H1 (cell line): Measurements from ENCODE around the gene NELL1. TPM values are rescaled to one million over a fixed set of nuclear protein-coding genes. Genes with fewer than 3 reads are reported as not detected.

Source experiments
- CTCF ChIA-PET: fragments of 300-600 bp; sonication (Branson Sonifier 250); formaldehyde crosslinking; loops from one replicate; lab custom pipeline; 2021; ENCODE audit not compliant: partially characterized antibody; lab: Charles Lee
- POLR2A ChIA-PET: fragments of 300-600 bp; sonication (Branson Sonifier 250); formaldehyde crosslinking; loops from one replicate; lab custom pipeline; 2021; ENCODE audit warnings: inconsistent platforms; ENCODE audit not compliant: partially characterized antibody; lab: Charles Lee
- DNase-seq, 2 experiments: peaks; one replicate each; pipeline versions ENCODE4 v3.0.0 to v3.0.0-alpha.2; 2010 to 2022; ENCODE audit warnings: low spot score in 2 of 2, low read depth in 1 of 2, mixed read lengths in 1 of 2
- FAIRE-seq: peaks from 2 replicates; lab custom pipeline; 2011; peaks lifted over from hg19 to GRCh38; lab: Jason Lieb, UNC
- H2AFZ ChIP-seq: 2 replicates; pipeline ENCODE4 v1.8.1; 2012; ENCODE audit warnings: low read length, inconsistent platforms
- H2AK5ac ChIP-seq: 2 replicates; pipeline ENCODE4 v1.6.1; 2013; ENCODE audit warnings: low read depth, low read length
- H2BK120ac ChIP-seq: replicated peaks from 2 replicates; pipeline ENCODE3; 2013; ENCODE audit warnings: low read depth, low read length, inconsistent platforms
- H2BK12ac ChIP-seq: 2 replicates; pipeline ENCODE4 v1.6.1; 2013; ENCODE audit warnings: low read depth, low read length
- H2BK15ac ChIP-seq: 2 replicates; pipeline ENCODE4 v1.6.1; 2013; ENCODE audit warnings: low read length
- H2BK20ac ChIP-seq: 2 replicates; pipeline ENCODE4 v1.6.1; 2013; ENCODE audit warnings: low read length
- H2BK5ac ChIP-seq: 2 replicates; pipeline ENCODE4 v1.6.1; 2013; ENCODE audit warnings: low read depth, low read length
- H3K14ac ChIP-seq: 2 replicates; pipeline ENCODE4 v1.6.1; 2013; ENCODE audit warnings: inconsistent platforms; ENCODE audit not compliant: insufficient read length
- H3K18ac ChIP-seq: 2 replicates; pipeline ENCODE4 v1.6.1; 2013; ENCODE audit warnings: low read length; ENCODE audit errors: extremely low read depth
- H3K23ac ChIP-seq: 2 replicates; pipeline ENCODE4 v1.6.1; 2013; ENCODE audit warnings: inconsistent platforms; ENCODE audit not compliant: insufficient read length
- H3K23me2 ChIP-seq: 2 replicates; pipeline ENCODE4 v1.6.1; 2013; ENCODE audit warnings: low read depth, low read length
- H3K27ac ChIP-seq: 2 replicates; pipeline ENCODE4 v1.6.1; 2011; ENCODE audit warnings: low read depth, low read length, inconsistent platforms
- H3K27me3 ChIP-seq, 4 experiments: replicated peaks in 1 of 4; 1 replicate in 1 of 4; 2 replicates in 3 of 4; pipeline versions ENCODE4 v1.6.1 to v1.8.1; 2011 to 2013; ENCODE audit warnings: low read length in 3 of 4, mild to moderate bottlenecking in 3 of 4, inconsistent platforms in 2 of 4, mixed read lengths in 2 of 4, moderate library complexity in 1 of 4; ENCODE audit not compliant: control insufficient read depth in 3 of 4, insufficient read depth in 3 of 4; ENCODE audit errors: extremely low read depth in 1 of 4
- H3K36me3 ChIP-seq, 4 experiments: 2 replicates each; pipeline versions ENCODE4 v1.6.1 to v1.8.1; 2011 to 2013; ENCODE audit warnings: mild to moderate bottlenecking in 4 of 4, low read length in 3 of 4, moderate library complexity in 2 of 4, control low read depth in 1 of 4, inconsistent platforms in 1 of 4; ENCODE audit not compliant: insufficient read depth in 4 of 4, control insufficient read depth in 2 of 4
- H3K4ac ChIP-seq: replicated peaks from 2 replicates; pipeline ENCODE3; 2013; ENCODE audit warnings: low read length, low read depth, mixed read lengths, inconsistent platforms; ENCODE audit not compliant: insufficient read length
- H3K4me1 ChIP-seq, 4 experiments: replicated peaks in 1 of 4; 1 replicate in 1 of 4; 2 replicates in 3 of 4; pipeline versions ENCODE4 v1.6.1 to v1.8.1; 2011 to 2013; ENCODE audit warnings: low read length in 3 of 4, inconsistent platforms in 2 of 4, mixed read lengths in 1 of 4; ENCODE audit not compliant: insufficient read depth in 4 of 4, control insufficient read depth in 3 of 4
- H3K4me2 ChIP-seq, 2 experiments: 2 replicates each; pipeline versions ENCODE4 v1.6.1 to v1.8.1; 2011 to 2013; ENCODE audit warnings: low read depth in 2 of 2, low read length in 2 of 2, control low read depth in 1 of 2, inconsistent platforms in 1 of 2, mild to moderate bottlenecking in 1 of 2; ENCODE audit not compliant: insufficient read depth in 1 of 2
- H3K4me3 ChIP-seq, 4 experiments: fragments of 200-600, 300-600 bp in 1 of 4; sonication (generic), shearing (Covaris generic), sonication (Bioruptor Twin) in 1 of 4; 2 replicates each; pipeline versions ENCODE4 v1.5.1 to v1.8.1; 2011 to 2016; ENCODE audit warnings: low read length in 4 of 4, low read depth in 3 of 4, control low read depth in 2 of 4, inconsistent platforms in 2 of 4, mild to moderate bottlenecking in 2 of 4, mixed read lengths in 1 of 4, moderate library complexity in 1 of 4; ENCODE audit not compliant: insufficient read depth in 2 of 4; ENCODE audit errors: extremely low read depth in 1 of 4
- H3K56ac ChIP-seq: replicated peaks from 2 replicates; pipeline ENCODE3; 2013; ENCODE audit warnings: low read depth, mild to moderate bottlenecking, mixed read lengths, low read length, inconsistent platforms; ENCODE audit not compliant: insufficient read length
- H3K79me1 ChIP-seq: 2 replicates; pipeline ENCODE4 v1.6.1; 2013; ENCODE audit warnings: low read depth, low read length, control low read depth
- H3K79me2 ChIP-seq, 2 experiments: 2 replicates each; pipeline versions ENCODE4 v1.6.1 to v1.8.1; 2012 to 2013; ENCODE audit warnings: low read length in 2 of 2, mild to moderate bottlenecking in 2 of 2, inconsistent platforms in 1 of 2; ENCODE audit not compliant: insufficient read depth in 2 of 2, control insufficient read depth in 1 of 2
- H3K9ac ChIP-seq, 4 experiments: replicated peaks in 1 of 4; 1 replicate in 1 of 4; 2 replicates in 3 of 4; pipeline versions ENCODE4 v1.6.1 to v1.8.1; 2011 to 2013; ENCODE audit warnings: low read depth in 3 of 4, low read length in 3 of 4, control low read depth in 2 of 4, mild to moderate bottlenecking in 2 of 4, moderate library complexity in 2 of 4, inconsistent platforms in 1 of 4; ENCODE audit errors: extremely low read depth in 1 of 4
- H3K9me3 ChIP-seq, 2 experiments: 2 replicates each; pipeline versions ENCODE4 v1.6.1 to v1.8.1; 2012 to 2013; ENCODE audit warnings: mild to moderate bottlenecking in 2 of 2, moderate library complexity in 2 of 2, control low read depth in 1 of 2, inconsistent platforms in 1 of 2, low read depth in 1 of 2, low read length in 1 of 2, mixed read lengths in 1 of 2; ENCODE audit not compliant: insufficient read depth in 2 of 2
- H4K20me1 ChIP-seq, 2 experiments: replicated peaks in 1 of 2; 2 replicates each; pipeline versions ENCODE3 to v1.8.1; 2011 to 2013; ENCODE audit warnings: inconsistent platforms in 2 of 2, low read length in 2 of 2, mild to moderate bottlenecking in 1 of 2; ENCODE audit not compliant: insufficient read depth in 2 of 2, control insufficient read depth in 1 of 2
- H4K5ac ChIP-seq: 2 replicates; pipeline ENCODE4 v1.6.1; 2013; ENCODE audit warnings: low read length, low read depth, mixed read lengths, inconsistent platforms; ENCODE audit not compliant: insufficient read length
- H4K8ac ChIP-seq: 2 replicates; pipeline ENCODE4 v1.8.0; 2013; ENCODE audit warnings: mild to moderate bottlenecking, moderate library complexity, low read length, inconsistent platforms; ENCODE audit not compliant: insufficient read depth; ENCODE audit errors: extremely low read depth
- H4K91ac ChIP-seq: replicated peaks from 2 replicates; pipeline ENCODE3; 2013; ENCODE audit warnings: low read length, mixed read lengths, inconsistent platforms; ENCODE audit not compliant: insufficient read length
- CHD1 ChIP-seq: IDR thresholded peaks from 2 replicates; pipeline ENCODE4 v1.6.1; 2012; ENCODE audit warnings: low read depth, low read length, improper control_type of control experiment
- CREB1 ChIP-seq: IDR thresholded peaks from 2 replicates; pipeline ENCODE4 v1.6.1; 2012; ENCODE audit warnings: inconsistent platforms
- FOSL1 ChIP-seq: IDR thresholded peaks from 2 replicates; pipeline ENCODE4 v1.6.1; 2011; ENCODE audit warnings: mild to moderate bottlenecking, low read depth, low read length, moderate library complexity; ENCODE audit not compliant: insufficient read depth
- KDM1A ChIP-seq: fragments of 200-600, 300-600 bp; sonication (generic); IDR thresholded peaks from 2 replicates; pipeline ENCODE4 v1.7.1; 2016; ENCODE audit warnings: mild to moderate bottlenecking, low read length, borderline replicate concordance
- KDM4A ChIP-seq: IDR thresholded peaks from one replicate; pipeline ENCODE4 v1.7.1; 2012; ENCODE audit warnings: low read depth, mild to moderate bottlenecking, moderate library complexity, low read length, inconsistent platforms; ENCODE audit not compliant: severe bottlenecking
- RAD21 ChIP-seq, 2 experiments: IDR thresholded peaks in 1 of 2; conservative IDR thresholded peaks in 1 of 2; 2 replicates each; pipeline ENCODE4 v1.6.1; 2011; ENCODE audit warnings: low read depth in 2 of 2, low read length in 2 of 2, improper control_type of control experiment in 1 of 2, inconsistent platforms in 1 of 2, mild to moderate bottlenecking in 1 of 2, moderate library complexity in 1 of 2
- RXRA ChIP-seq: IDR thresholded peaks from 2 replicates; pipeline ENCODE4 v1.6.1; 2011; ENCODE audit warnings: low read depth, mild to moderate bottlenecking, low read length, moderate library complexity; ENCODE audit not compliant: insufficient read depth
- SIN3A ChIP-seq, 2 experiments: IDR thresholded peaks in 1 of 2; conservative IDR thresholded peaks in 1 of 2; 2 replicates each; pipeline ENCODE4 v1.6.1; 2011 to 2012; ENCODE audit warnings: low read length in 2 of 2, improper control_type of control experiment in 1 of 2, low read depth in 1 of 2, mild to moderate bottlenecking in 1 of 2
- SUZ12 ChIP-seq: fragments of 200-600 bp; sonication (generic); IDR thresholded peaks from 2 replicates; pipeline ENCODE4 v1.6.1; 2012; ENCODE audit warnings: mild to moderate bottlenecking, inconsistent platforms, low read length, moderate library complexity, mixed read lengths
- TEAD4 ChIP-seq: IDR thresholded peaks from 2 replicates; pipeline ENCODE4 v1.6.1; 2012; ENCODE audit warnings: low read depth, low read length, inconsistent platforms, mixed read lengths
- WGBS, 2 experiments: shearing (Covaris generic) in 1 of 2; methylation state at CpG; one replicate each; pipeline versions ENCODE4 v1.1.6 to v1.1.7; 2013 to 2015; ENCODE audit warnings: low lambda C conversion rate in 2 of 2, mixed read lengths in 2 of 2, inconsistent platforms in 1 of 2, low coverage in 1 of 2, missing lambda C conversion rate in 1 of 2; ENCODE audit not compliant: insufficient replicate concordance in 2 of 2, insufficient coverage in 1 of 2, insufficient read length in 1 of 2; ENCODE audit errors: extremely low coverage in 1 of 2, missing lambda C conversion rate in 1 of 2; 5-methylcytosine and 5-hydroxymethylcytosine counted together
- polyA plus RNA-seq, 7 experiments: library from polyadenylated mRNA; depleted of rRNA in 3 of 7; stranded (reverse) in 5 of 7; unstranded in 2 of 7; fragments of >200 nt in 5 of 7; fragments of 200-250 nt in 2 of 7; gene quantifications; 1 replicate in 5 of 7; 2 replicates in 1 of 7; 4 replicates in 1 of 7; pipeline versions ENCODE4 v1.2.1 to v1.2.3, GENCODE V29; 2011 to 2013; ENCODE audit warnings: missing spikeins in 2 of 7, mixed read lengths in 2 of 7
- total RNA-seq: library from RNA; stranded (reverse); fragmentation: NEBNext Ultra II Directional; extraction: Animal tissue kit (Norgen Biotek cat#: 25700); gene quantifications from 2 replicates; pipeline ENCODE4 v1.2.1, GENCODE V29; 2021
- TF ChIP-seq, protein P1 (sequence below): IDR thresholded peaks from 2 replicates; pipeline ENCODE4 v1.6.1; 2011; ENCODE audit warnings: low read length, improper control_type of control experiment
- TF ChIP-seq, protein P2 (sequence below): IDR thresholded peaks from 2 replicates; pipeline ENCODE4 v1.6.1; 2012; ENCODE audit warnings: inconsistent platforms

The NELL1 gene
- total and polyA plus RNA-seq, 2 of the 8 experiments (the other 6 are each of a cell fraction or from before 2014, with no cell fraction given) = 0.21 TPM; not detected in 1

DNA sequence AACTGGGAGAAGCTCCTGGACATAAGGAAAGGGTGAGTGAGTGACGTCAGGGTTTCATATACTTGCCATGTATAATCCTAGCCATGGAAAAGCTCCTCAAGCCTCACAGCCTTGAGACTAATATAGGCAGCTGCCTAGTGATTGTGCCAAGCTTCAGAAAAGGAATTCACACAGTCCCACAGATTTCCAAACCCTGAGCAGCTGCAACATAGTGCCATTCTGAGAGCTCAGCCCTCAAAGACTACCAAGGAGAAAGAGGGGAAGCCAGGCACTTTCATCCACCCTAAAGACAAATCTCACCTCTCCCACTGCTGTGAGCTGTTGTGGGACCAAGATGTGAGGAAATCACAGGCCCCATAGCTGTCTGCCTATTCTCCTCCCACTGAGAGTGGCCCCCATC lies 815.6 kb downstream of the NELL1 start:
- no peak overlapping the region for H2BK120ac ChIP-seq
- H3K14ac ChIP-seq = no peak overlapping the region
- H2BK20ac ChIP-seq = no peak overlapping the region
- no peak for DNase-seq
- H3K23me2 ChIP-seq = no peaks in the 10 kb centered on the region
- H3K79me2 ChIP-seq = no peaks in the 10 kb centered on the region
- peaks cover 0 to 1% (median 0%) of the 10 kb centered on the region in 4 experiments; a peak in 1 of 7 replicates for H3K27me3 ChIP-seq
- no peaks in the 10 kb centered on the region for H3K9me3 ChIP-seq
- no peak overlapping the region for H3K23ac ChIP-seq
- no peak overlapping the region for H3K4me3 ChIP-seq
- H3K56ac ChIP-seq = no peak overlapping the region
- H4K20me1 ChIP-seq = no peaks in the 10 kb centered on the region
- WGBS, 2 experiments = 75% methylated on average over 1 of the region's 1 CpG; no CpG with 5 or more reads in 1 of the 2 experiments
- H3K18ac ChIP-seq = no peak overlapping the region
- no peaks in the 10 kb centered on the region for H3K4me1 ChIP-seq
- no peak overlapping the region for H3K27ac ChIP-seq
- H2BK5ac ChIP-seq = no peak overlapping the region
- H3K9ac ChIP-seq = no peak overlapping the region
- no peak overlapping the region for H2AK5ac ChIP-seq
- H4K91ac ChIP-seq = no peak overlapping the region
- ChIA-PET CTCF (interaction anchor here (1.1 to 1.8 kb wide), 2 partner anchors 9 to 27 kb away, joined by 3 to 5 read pairs; no protein-coding TSS in a partner anchor), POLR2A (no interaction called here)
- no peak overlapping the region for H3K4ac ChIP-seq
- FAIRE-seq = no peak
- H3K4me2 ChIP-seq = no peak overlapping the region
- no peak overlapping the region for H4K5ac ChIP-seq
- no peak overlapping the region for H2BK15ac ChIP-seq
- no peak overlapping the region for H2BK12ac ChIP-seq
- no peak overlapping the region for H4K8ac ChIP-seq
- peak overlapping the region; percentile 13; the same call in 1 of the 2 replicates for H2AFZ ChIP-seq
- no peaks in the 10 kb centered on the region for H3K79me1 ChIP-seq
- no peaks in the 10 kb centered on the region for H3K36me3 ChIP-seq
- TF ChIP-seq, protein P1, sequence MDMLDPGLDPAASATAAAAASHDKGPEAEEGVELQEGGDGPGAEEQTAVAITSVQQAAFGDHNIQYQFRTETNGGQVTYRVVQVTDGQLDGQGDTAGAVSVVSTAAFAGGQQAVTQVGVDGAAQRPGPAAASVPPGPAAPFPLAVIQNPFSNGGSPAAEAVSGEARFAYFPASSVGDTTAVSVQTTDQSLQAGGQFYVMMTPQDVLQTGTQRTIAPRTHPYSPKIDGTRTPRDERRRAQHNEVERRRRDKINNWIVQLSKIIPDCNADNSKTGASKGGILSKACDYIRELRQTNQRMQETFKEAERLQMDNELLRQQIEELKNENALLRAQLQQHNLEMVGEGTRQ = no peak
- TF ChIP-seq CHD1 (no peak), KDM1A (no peak), TEAD4 (no peak), KDM4A (no peak), RXRA (no peak), SUZ12 (no peak), CREB1 (no peak), RAD21 (IDR thresholded peaks at IDR 0.05 in 1 of 2, conservative IDR thresholded peaks at IDR 0.05 in 1 of 2; ENCODE audit: low read depth in 2 of 2, low read length in 2 of 2) (no peak), SIN3A (conservative IDR thresholded peaks at IDR 0.05 in 1 of 2, IDR thresholded peaks at IDR 0.05 in 1 of 2; ENCODE audit: low read depth in 1 of 2, low read length in 2 of 2) (no peak), FOSL1 (no peak)
- TF ChIP-seq, protein P2, sequence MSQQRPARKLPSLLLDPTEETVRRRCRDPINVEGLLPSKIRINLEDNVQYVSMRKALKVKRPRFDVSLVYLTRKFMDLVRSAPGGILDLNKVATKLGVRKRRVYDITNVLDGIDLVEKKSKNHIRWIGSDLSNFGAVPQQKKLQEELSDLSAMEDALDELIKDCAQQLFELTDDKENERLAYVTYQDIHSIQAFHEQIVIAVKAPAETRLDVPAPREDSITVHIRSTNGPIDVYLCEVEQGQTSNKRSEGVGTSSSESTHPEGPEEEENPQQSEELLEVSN = no peak
